Posterior cingulate gyrus (tissue), 11 donors: ENCODE results near the gene DYRK4.

ENCODE experiments used
- DNase-seq, 10 donors: peaks; one replicate each; pipeline versions ENCODE4 v3.0.0 to v3.0.0-alpha.2; 2020 to 2021; ENCODE audit warnings: mixed read lengths in 3 of 10
- intact Hi-C: fragments of 100-400 bp; cut with DNase I; formaldehyde crosslinking; loops from one replicate; pipeline ENCODE4 v1.15.1; 2023

DYRK4 gene

DNA sequence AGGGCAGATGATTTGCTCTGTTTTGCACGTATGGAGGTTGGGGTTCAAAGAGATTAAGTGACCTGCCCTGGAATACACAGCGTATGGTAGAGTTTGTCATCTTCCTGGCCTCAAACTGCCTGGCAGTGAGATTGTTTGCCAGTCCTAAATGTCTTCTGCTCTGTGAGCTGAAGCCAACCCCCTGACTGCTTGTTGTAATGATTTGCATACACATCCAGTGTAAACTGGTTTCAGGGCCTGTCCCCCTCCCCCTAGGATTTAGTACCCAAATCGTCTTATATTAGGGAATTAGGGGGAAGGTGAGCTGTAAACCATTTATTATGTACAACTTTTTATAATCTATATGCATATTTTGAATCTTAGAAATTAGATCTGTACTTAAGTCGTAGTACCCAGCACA is 48.5 kb downstream of the DYRK4 start:
- intact Hi-C loops: no loop called here
- no peak for DNase-seq

DNA sequence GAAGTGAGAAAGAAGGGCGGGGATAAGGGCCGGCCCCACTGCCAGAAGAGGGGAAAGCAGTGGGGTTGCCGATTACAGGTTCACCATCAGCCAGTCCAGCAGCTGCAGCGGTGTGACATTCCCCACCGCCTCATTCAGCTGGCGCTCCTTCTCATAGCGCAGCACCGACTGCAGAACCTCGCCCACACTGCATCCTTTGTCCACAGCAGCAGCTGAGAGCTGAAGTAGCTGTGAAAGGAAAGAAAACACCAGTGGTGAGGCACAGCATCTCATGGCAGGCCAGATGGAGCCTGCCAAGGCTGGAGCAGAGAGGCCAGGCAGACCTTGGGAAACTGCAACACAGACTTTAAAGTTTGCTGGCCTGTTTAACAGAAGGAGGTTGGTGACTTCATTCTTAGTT is 53.7 kb downstream of the DYRK4 start:
- intact Hi-C loops: no loop called here
- peak; percentile 11 to 89 (median 42) for DNase-seq

DNA sequence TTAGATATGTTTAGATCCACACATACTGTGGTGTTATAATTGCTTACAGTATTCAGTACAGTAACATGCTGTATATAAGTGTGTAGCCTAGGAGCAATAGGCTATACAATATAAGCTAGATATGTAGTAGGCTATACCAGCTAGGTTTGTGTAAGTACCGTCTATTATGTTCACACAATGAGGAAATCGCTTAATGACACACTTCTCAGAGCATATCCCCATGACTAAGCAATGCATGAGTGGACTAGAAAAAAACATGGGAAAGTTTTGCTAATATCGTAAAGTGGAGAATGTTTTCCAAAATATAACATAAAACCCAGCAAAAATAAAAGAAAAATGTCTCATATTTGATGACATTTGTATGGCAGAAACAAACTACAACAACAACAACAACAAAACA is 59.5 kb downstream of the DYRK4 start:
- no peak for DNase-seq
- intact Hi-C loops: no loop called here

DNA sequence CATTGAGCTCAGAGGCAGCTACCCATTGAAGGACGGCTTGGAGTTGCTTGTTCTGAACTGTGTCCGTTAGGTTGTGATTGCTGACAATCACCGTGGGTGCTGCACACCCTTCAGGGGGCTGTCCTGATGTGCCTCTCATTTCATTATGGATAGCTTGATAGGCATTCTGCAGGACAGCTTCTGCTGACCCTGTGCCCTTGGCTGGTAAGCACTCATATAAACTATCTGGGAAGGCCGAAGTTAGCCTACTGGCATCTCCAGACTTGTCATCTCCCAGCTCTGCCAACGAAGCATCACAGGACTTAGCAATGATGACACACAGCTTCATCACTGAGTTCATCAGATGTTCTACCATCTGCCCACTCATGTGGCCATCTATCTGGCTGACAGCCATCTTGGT is 64.5 kb downstream of the DYRK4 start:
- DNase-seq: no peak
- intact Hi-C loops: no loop called here

DNA sequence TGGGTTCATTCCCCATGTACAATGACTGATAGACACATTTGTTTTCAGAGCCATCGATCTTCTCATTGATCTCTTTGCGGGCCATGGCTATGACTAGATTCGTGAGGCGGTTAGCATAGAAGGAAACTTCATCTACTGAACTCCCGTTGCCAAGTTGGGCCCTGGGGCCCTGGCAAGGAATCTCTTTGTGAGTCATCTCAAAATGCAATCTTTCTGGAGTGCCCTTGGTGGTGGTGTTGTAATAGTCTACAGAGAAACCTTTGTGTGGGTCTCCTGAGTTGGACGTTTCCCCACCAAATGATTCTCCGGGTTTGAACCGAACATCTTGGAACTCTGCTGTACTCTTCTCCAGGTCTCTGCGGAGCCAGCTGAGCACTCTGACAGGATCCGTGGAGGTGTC is 66.4 kb downstream of the DYRK4 start:
- intact Hi-C loops: no loop called here
- DNase-seq: no peak

DNA sequence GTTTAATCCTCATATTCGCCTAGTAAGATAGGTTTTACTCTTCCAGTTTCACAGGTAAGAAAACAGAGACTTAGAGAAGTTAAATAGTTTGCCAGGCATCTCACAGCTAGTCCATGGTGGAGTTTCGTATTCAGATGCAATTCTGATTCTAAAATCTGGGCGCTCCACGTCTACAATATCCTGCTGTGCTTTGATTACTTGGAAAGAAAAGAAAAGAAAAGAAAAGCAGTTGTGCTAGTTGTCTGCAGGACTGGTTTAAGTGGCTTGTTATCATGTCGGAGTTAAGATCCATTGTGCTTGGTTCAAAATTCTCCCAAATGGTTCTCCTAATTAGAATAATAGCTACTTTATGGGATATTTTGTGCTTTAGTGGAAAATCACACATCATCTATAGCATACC is 68.3 kb downstream of the DYRK4 start:
- DNase-seq: no peak
- intact Hi-C loops: no loop called here

DNA sequence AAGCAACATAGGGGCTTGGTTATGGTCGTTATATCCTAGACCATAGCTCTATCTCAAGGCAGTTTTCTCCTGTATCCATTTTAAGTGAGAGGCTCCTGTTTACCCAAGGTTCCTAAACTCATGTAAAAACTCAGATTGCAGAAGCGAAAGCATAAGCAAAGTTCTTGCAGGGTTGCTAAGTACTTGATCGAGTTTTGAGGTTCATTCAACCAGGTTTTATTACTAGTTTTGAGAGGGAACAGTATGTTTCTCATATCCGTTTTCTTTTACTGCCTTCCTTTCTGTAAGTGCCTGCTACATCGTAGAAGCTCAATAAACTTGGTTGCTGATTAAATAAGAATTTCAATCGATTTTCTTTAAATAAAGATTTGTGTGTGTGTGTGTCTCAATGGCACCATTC is 81.7 kb downstream of the DYRK4 start:
- intact Hi-C loops: no loop called here
- no peak for DNase-seq

DNA sequence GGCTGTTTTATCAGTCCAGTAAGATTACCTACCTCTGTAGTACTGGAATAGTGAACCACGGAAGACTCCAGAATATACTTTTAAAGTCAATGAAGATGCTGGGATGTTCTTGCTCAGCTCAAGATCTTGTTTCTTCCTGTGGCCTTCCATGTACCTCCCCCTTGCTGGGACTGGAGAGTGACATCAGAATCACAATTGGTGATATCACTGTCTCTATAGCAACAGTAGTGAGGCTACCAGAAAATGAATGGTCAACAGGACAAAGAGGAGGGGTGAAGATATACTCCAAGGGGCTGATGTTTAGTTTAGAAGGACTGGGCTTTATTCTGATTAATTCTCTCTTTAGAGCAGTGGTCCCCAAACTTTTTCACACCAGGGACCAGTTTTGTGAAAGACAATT is 83.0 kb downstream of the DYRK4 start:
- DNase-seq: no peak
- intact Hi-C loops: no loop called here

DNA sequence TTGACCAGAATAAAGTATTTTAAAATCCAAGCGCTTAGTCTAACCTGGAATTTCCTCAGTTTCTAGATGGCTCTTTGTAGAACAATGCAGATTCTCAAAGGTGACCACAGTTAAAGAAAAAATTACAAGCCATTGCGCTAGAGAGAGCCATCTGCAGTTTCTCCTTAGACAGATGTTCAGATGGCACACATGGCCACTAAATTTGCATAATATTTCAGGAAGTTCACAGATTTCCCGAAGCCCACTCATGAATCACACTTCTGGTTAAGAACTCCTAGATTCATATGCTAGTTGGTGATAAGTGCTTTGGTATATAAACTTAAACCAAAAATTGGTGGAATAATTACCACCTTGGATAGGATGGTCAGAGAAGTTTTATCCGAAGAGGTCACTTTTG is 86.1 kb downstream of the DYRK4 start:
- intact Hi-C loops: loop anchor here (1.0 kb wide), 1 partner anchor 44 kb away; no protein-coding TSS in a partner anchor
- no peak for DNase-seq

DNA sequence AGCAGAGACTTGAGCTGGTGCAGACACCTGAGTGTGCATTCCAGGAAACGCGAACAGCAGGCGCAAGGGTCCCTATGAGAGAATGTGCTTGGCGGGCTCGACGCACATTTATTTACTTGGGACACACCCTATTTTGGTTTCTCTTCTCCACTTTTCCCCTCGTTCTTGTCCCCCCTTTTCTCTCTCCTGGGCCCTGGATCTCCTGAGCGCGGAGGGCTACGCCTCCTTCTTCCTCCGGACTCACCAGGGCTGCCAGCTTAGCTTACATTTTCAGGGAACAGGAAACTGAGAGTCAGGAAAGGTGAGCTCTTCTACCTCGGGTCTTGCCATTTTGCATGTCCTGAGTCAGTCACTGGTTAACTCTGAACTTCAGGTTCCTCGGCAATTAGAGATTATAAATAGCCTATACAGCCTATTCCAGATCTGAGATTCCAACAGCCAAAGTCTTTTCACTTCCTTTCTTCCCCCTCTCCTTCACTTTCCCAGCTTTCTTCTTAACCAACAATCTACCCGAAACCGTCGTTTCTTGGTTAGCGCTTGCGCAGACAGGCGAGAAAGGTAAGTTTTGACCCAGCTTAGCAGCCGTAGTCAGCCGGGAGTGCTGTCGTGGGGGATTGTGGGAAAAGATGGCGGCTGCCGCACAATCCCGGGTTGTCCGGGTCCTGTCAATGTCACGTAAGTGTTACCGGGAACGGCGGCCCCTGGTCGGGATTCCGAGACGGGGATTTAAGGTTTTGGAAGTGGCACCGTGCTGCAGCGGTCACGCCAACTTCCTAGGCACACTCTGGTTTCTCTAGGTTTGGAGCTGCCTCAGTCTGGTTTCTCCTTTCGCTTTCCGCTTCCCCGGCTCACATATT is 86.7 kb downstream of the DYRK4 start, which contains the start of the genes AKAP3 and NDUFA9:
Gene AKAP3, minus strand, starts transcription at position 551 of the 857 bp plus-strand sequence. CDS start 10,855 bp downstream, outside the sequence.
Gene NDUFA9, plus strand, starts transcription at position 614 of the 857 bp plus-strand sequence. Its CDS starts 13 bp downstream, at position 627.
- peak; percentile 74 to 96 (median 84) for DNase-seq
- intact Hi-C loops: loop anchor here (1.0 kb wide), 1 partner anchor 44 kb away; no protein-coding TSS in a partner anchor

DNA sequence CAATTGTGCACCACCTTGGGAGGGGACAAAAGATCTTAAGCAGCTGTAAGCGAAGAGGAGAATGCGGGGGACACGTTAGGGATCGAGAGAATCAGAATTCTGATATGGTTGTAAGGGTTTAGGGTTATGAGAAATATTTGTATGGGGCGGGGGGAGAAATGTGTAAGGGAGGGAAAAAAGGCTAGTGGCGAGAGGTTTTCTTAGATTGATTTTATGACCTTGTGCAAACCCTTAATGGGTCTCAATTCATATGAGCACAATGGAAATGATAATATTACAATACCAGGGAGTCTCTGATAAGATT is 87.3 kb downstream of the DYRK4 start:
- intact Hi-C loops: no loop called here
- no peak for DNase-seq

DNA sequence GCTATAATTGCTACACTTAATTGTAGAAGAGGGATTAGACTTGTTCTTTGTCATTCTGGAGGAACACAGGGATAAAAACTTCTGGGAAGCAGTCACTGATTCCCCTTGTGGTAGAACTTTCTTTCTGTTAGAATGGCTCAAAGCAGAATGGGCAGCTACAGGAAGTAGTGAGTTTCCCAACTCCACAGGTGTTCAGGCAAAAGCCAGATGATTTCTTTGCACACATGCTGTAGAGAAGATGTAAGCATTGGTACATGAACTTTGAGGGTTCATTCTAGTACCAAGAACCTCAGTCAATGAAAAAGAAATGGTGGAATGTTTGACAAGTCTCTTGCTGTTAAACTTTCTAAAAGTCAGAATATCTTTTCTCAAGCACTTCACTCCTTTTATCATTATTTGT is 91.2 kb downstream of the DYRK4 start:
- intact Hi-C loops: no loop called here
- DNase-seq: no peak

DNA sequence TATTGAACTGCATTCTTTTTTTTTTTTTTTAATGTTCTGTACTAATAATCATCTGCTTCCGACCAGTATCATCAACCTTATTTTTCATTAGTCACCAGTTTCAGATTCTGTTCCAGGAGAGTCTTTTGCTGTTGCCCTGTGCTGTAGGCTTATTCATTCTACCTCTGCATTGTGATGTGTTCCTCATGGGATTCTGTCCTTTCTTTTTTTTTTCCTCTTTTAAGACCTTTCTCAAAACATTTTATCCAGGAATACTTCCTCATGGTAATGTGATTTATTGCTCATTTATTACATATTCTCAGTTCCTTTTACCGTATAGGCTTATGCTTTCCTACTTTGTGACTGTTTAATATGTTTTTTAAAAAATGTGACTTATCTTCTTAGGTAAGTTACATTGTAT is 91.7 kb downstream of the DYRK4 start:
- intact Hi-C loops: no loop called here
- no peak for DNase-seq
